Keratinocyte (primary cell): Measurements from ENCODE around the gene PRRT1B. TPM values are rescaled to one million over a fixed set of nuclear protein-coding genes. Genes with fewer than 3 reads are reported as not detected.

ENCODE experiments used
- DNase-seq: peaks from one replicate; pipeline ENCODE4 v3.0.0-alpha.2; 2011; ENCODE audit warnings: low read depth, missing footprints, low spot score
- FAIRE-seq: peaks from 2 replicates; lab custom pipeline; 2011; peaks lifted over from hg19 to GRCh38; lab: Jason Lieb, UNC
- H2AFZ ChIP-seq: 2 replicates; pipeline ENCODE4 v1.6.0; 2012; ENCODE audit warnings: low read length, control low read depth, inconsistent platforms; ENCODE audit not compliant: control insufficient read depth
- H3K27ac ChIP-seq: 2 replicates; pipeline ENCODE4 v1.5.1; 2011; ENCODE audit warnings: low read length; ENCODE audit not compliant: control insufficient read depth, insufficient read depth
- H3K27me3 ChIP-seq: 3 replicates; pipeline ENCODE4 v1.6.0; 2011; ENCODE audit warnings: low read length; ENCODE audit not compliant: control insufficient read depth, insufficient read depth; ENCODE audit errors: extremely low read depth
- H3K36me3 ChIP-seq, 2 experiments: 2 replicates in 1 of 2; 3 replicates in 1 of 2; pipeline ENCODE4 v1.5.1; 2011; ENCODE audit warnings: low read length in 2 of 2, mild to moderate bottlenecking in 1 of 2; ENCODE audit not compliant: control insufficient read depth in 2 of 2, insufficient read depth in 2 of 2; ENCODE audit errors: extremely low read depth in 1 of 2
- H3K4me1 ChIP-seq: 3 replicates; pipeline ENCODE4 v1.5.1; 2011; ENCODE audit warnings: low read length; ENCODE audit not compliant: control insufficient read depth, insufficient read depth; ENCODE audit errors: extremely low read depth
- H3K4me2 ChIP-seq: 3 replicates; pipeline ENCODE4 v1.6.0; 2011; ENCODE audit warnings: low read depth, low read length; ENCODE audit not compliant: control insufficient read depth, insufficient read depth; ENCODE audit errors: extremely low read depth
- H3K4me3 ChIP-seq, 3 experiments: fragments of 200-600 bp in 1 of 3; sonication (generic) in 1 of 3; 2 replicates in 2 of 3; 3 replicates in 1 of 3; pipeline ENCODE4 v1.5.1; 2011 to 2016; ENCODE audit warnings: low read length in 3 of 3, mild to moderate bottlenecking in 3 of 3, control low read depth in 2 of 3, inconsistent platforms in 1 of 3, low read depth in 1 of 3, mixed read lengths in 1 of 3, mixed run types in 1 of 3, moderate library complexity in 1 of 3; ENCODE audit not compliant: control insufficient read depth in 2 of 3, insufficient read depth in 2 of 3; ENCODE audit errors: extremely low read depth in 1 of 3
- H3K79me2 ChIP-seq: 2 replicates; pipeline ENCODE4 v1.6.0; 2012; ENCODE audit warnings: low read length; ENCODE audit not compliant: control insufficient read depth, insufficient read depth
- H3K9ac ChIP-seq: 3 replicates; pipeline ENCODE4 v1.6.0; 2011; ENCODE audit warnings: low read length; ENCODE audit not compliant: control insufficient read depth, insufficient read depth; ENCODE audit errors: extremely low read depth
- H3K9me1 ChIP-seq: 3 replicates; pipeline ENCODE4 v1.6.0; 2011; ENCODE audit warnings: low read length; ENCODE audit not compliant: control insufficient read depth, insufficient read depth; ENCODE audit errors: extremely low read depth
- H3K9me3 ChIP-seq: 2 replicates; pipeline ENCODE4 v1.5.1; 2012; ENCODE audit warnings: low read depth, low read length; ENCODE audit not compliant: control insufficient read depth
- H4K20me1 ChIP-seq: 3 replicates; pipeline ENCODE4 v1.6.0; 2011; ENCODE audit warnings: low read length; ENCODE audit not compliant: control insufficient read depth, insufficient read depth; ENCODE audit errors: extremely low read depth
- EZH2 ChIP-seq: IDR thresholded peaks from one replicate; pipeline ENCODE4 v1.6.1; 2012; ENCODE audit warnings: inconsistent platforms, mild to moderate bottlenecking, low read length, moderate library complexity
- dilution Hi-C: fragments of 300-500 bp; cut with MboI; formaldehyde crosslinking; loops from one replicate; pipeline ENCODE4 v1.7.0; 2020; ENCODE audit warnings: low sequenced_read_pairs; ENCODE audit not compliant: extremely low pct_ligation_motif_present
- polyA plus RNA-seq, 5 experiments: library from polyadenylated mRNA; depleted of rRNA in 3 of 5; stranded (reverse) in 3 of 5; stranded (forward) in 1 of 5; unstranded in 1 of 5; fragments of >200 nt; gene quantifications; 1 replicate in 1 of 5; 2 replicates in 3 of 5; 3 replicates in 1 of 5; pipeline versions ENCODE4 v1.2.1 to v1.2.3, GENCODE V29; 2011 to 2012; ENCODE audit warnings: missing spikeins in 2 of 5, low read depth in 1 of 5, low replicate concordance in 1 of 5
- TF ChIP-seq, protein P1 (sequence below), 3 experiments: IDR thresholded peaks in 1 of 3; conservative IDR thresholded peaks in 1 of 3; optimal IDR thresholded peaks in 1 of 3; 2 replicates in 2 of 3; 3 replicates in 1 of 3; pipeline versions ENCODE3 to v1.5.1; 2011; ENCODE audit warnings: low read length in 3 of 3, mild to moderate bottlenecking in 3 of 3, moderate library complexity in 2 of 3, control low read depth in 1 of 3, inconsistent platforms in 1 of 3; ENCODE audit not compliant: insufficient read depth in 2 of 3; ENCODE audit errors: extremely low read depth in 1 of 3

PRRT1B gene
- polyA plus RNA-seq, 1 donor (not counting 4 experiments of a cell fraction or from before 2014, with no cell fraction given), result not detected

GRCh38 chr9:131557855-131558548, 12.7 kb downstream of the PRRT1B start:
- Histone ChIP-seq H4K20me1 (no peaks in the 10 kb centered on the region), H3K27ac (no peak overlapping the region), H3K9me3 (no peaks in the 10 kb centered on the region), H3K36me3 (no peaks in the 10 kb centered on the region), H3K4me3 (no peak overlapping the region), H3K27me3 (peaks cover 30% of the 10 kb centered on the region), H3K4me1 (peaks cover 7% of the 10 kb centered on the region), H3K9ac (no peak overlapping the region), H2AFZ (no peak overlapping the region), H3K9me1 (no peaks in the 10 kb centered on the region), H3K4me2 (no peak overlapping the region), H3K79me2 (no peaks in the 10 kb centered on the region)
- FAIRE-seq (no peak), DNase-seq (no peak)
- dilution Hi-C loops, result no loop called here
- TF ChIP-seq, protein P1, sequence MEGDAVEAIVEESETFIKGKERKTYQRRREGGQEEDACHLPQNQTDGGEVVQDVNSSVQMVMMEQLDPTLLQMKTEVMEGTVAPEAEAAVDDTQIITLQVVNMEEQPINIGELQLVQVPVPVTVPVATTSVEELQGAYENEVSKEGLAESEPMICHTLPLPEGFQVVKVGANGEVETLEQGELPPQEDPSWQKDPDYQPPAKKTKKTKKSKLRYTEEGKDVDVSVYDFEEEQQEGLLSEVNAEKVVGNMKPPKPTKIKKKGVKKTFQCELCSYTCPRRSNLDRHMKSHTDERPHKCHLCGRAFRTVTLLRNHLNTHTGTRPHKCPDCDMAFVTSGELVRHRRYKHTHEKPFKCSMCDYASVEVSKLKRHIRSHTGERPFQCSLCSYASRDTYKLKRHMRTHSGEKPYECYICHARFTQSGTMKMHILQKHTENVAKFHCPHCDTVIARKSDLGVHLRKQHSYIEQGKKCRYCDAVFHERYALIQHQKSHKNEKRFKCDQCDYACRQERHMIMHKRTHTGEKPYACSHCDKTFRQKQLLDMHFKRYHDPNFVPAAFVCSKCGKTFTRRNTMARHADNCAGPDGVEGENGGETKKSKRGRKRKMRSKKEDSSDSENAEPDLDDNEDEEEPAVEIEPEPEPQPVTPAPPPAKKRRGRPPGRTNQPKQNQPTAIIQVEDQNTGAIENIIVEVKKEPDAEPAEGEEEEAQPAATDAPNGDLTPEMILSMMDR (optimal IDR thresholded peaks at IDR 0.05 in 1 of 3, IDR thresholded peaks at IDR 0.05 in 1 of 3, conservative IDR thresholded peaks at IDR 0.05 in 1 of 3; ENCODE audit: extremely low read depth in 1 of 3, insufficient read depth in 2 of 3, low read length in 3 of 3), result no peak
- TF ChIP-seq EZH2, result no peak

- Histone ChIP-seq H2AFZ (no peak overlapping the region), H3K9ac (no peak overlapping the region), H3K79me2 (no peaks in the 10 kb centered on the region), H3K9me1 (no peaks in the 10 kb centered on the region), H3K9me3 (no peaks in the 10 kb centered on the region), H3K27me3 (peaks cover 15% of the 10 kb centered on the region), H3K4me1 (peaks cover 7% of the 10 kb centered on the region), H3K4me3 (no peak overlapping the region), H3K4me2 (no peak overlapping the region), H3K27ac (no peak overlapping the region), H3K36me3 (no peaks in the 10 kb centered on the region), H4K20me1 (no peaks in the 10 kb centered on the region)
- dilution Hi-C loops, result no loop called here
- DNase-seq (no peak), FAIRE-seq (no peak)
- TF ChIP-seq EZH2, result no peak
- TF ChIP-seq, protein P1 (optimal IDR thresholded peaks at IDR 0.05 in 1 of 3, IDR thresholded peaks at IDR 0.05 in 1 of 3, conservative IDR thresholded peaks at IDR 0.05 in 1 of 3; ENCODE audit: extremely low read depth in 1 of 3, insufficient read depth in 2 of 3, low read length in 3 of 3), result no peak
Observed at GRCh38 chr9:131559421-131560000, 14.2 kb downstream of the PRRT1B start.
